Central memory CD8-positive, alpha-beta T cell (primary cell): ENCODE measurements around the gene FAM89B.
A peak's percentile ranks its signal among the peaks of the same experiment; 100 is the strongest.

Source experiments
- ATAC-seq: fragments of 150-1000 bp; cut with Tn5 transposase; replicated peaks from 2 replicates; pipeline ENCODE4 v1.10.0; 2022; ENCODE audit warnings: mild to moderate bottlenecking, moderate FRiP score, moderate number of reproducible peaks; ENCODE audit not compliant: poor library complexity, severe bottlenecking; ENCODE audit errors: extremely low read depth
- DNase-seq, 2 donors: peaks; one replicate each; pipeline ENCODE4 v3.0.0; 2021; ENCODE audit warnings: low spot score in 2 of 2
- H3K27ac Mint-ChIP-seq: one replicate; pipeline ENCODE4 v1.8.0; 2022; ENCODE audit warnings: low read depth, mild to moderate bottlenecking, moderate library complexity, mixed read lengths
- H3K27me3 Mint-ChIP-seq: one replicate; pipeline ENCODE4 v1.8.0; 2022; ENCODE audit warnings: mixed read lengths
- H3K36me3 Mint-ChIP-seq: one replicate; pipeline ENCODE4 v1.8.0; 2022; ENCODE audit warnings: mild to moderate bottlenecking, moderate library complexity, mixed read lengths; ENCODE audit not compliant: insufficient read depth
- H3K4me1 Mint-ChIP-seq: one replicate; pipeline ENCODE4 v1.8.0; 2022; ENCODE audit warnings: mixed read lengths
- H3K4me3 Mint-ChIP-seq: one replicate; pipeline ENCODE4 v1.8.0; 2022; ENCODE audit warnings: mild to moderate bottlenecking, moderate library complexity, mixed read lengths
- H3K9me3 Mint-ChIP-seq: one replicate; pipeline ENCODE4 v1.8.0; 2022; ENCODE audit warnings: mixed read lengths

The FAM89B gene

DNA sequence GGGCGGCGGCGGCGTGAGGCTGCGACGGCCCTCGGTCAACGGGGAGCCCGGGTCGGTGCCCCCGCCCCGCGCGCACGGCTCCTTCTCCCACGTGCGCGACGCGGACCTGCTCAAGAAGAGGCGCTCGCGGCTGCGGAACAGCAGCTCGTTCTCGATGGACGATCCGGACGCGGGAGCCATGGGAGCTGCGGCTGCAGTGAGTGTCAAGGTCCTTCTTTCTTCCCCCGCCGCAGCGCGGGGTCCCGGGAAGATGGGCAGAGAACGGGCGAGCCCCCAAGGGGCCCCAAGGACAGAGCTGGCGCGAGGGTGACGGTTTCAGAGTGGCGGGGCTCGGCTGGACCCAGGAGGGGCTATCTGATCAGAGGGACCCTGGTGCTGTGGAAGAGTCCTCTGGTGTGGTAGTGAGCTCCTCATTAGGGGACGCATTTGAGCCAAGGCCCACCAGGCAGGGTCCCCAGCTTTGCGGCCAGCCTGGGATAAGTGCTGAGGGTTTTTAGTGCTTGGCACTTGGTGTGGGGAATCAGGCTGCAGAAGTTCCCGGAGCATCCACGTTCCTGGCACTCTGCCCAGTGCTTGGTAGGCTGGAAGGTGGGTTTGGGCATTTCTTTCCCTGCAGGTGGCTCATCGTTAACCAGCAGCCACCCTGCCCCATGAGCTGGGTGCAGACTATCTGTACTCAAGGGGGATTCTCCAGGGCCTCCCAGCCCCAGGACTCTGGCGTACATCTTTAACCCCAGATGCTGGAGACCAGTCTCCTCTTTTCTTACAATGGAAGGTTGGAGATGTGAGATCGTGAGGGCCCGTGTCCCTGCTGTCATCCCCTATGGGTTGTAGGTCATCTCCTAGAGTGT lies 13.3 kb downstream of the FAM89B start:
- Mint-ChIP-seq H3K4me3 (peak overlapping the region; percentile 11), H3K4me1 (peaks cover 54% of the 10 kb centered on the region), H3K36me3 (peaks cover 24% of the 10 kb centered on the region), H3K9me3 (no peaks in the 10 kb centered on the region), H3K27ac (no peak overlapping the region), H3K27me3 (no peaks in the 10 kb centered on the region)
- ATAC-seq: no peak
- no peak for DNase-seq

GRCh38 chr11:65586247-65586630 lies 13.9 kb downstream of the FAM89B start:
- H3K36me3 Mint-ChIP-seq: peaks cover 20% of the 10 kb centered on the region
- H3K9me3 Mint-ChIP-seq: no peaks in the 10 kb centered on the region
- no peaks in the 10 kb centered on the region for H3K27me3 Mint-ChIP-seq
- peaks cover 54% of the 10 kb centered on the region for H3K4me1 Mint-ChIP-seq
- no peak overlapping the region for H3K27ac Mint-ChIP-seq
- ATAC-seq (no peak), DNase-seq (no peak)
- H3K4me3 Mint-ChIP-seq: peak overlapping the region; percentile 11

GRCh38 chr11:65586676-65587075 lies 14.3 kb downstream of the FAM89B start:
- DNase-seq: no peak
- no peaks in the 10 kb centered on the region for H3K27me3 Mint-ChIP-seq
- H3K36me3 Mint-ChIP-seq: peaks cover 21% of the 10 kb centered on the region
- no peak overlapping the region for H3K27ac Mint-ChIP-seq
- no peaks in the 10 kb centered on the region for H3K9me3 Mint-ChIP-seq
- peaks cover 51% of the 10 kb centered on the region for H3K4me1 Mint-ChIP-seq
- peak overlapping the region; percentile 11 for H3K4me3 Mint-ChIP-seq
- no peak for ATAC-seq

GRCh38 chr11:65588199-65589054 lies 16.1 kb downstream of the FAM89B start:
- no peaks in the 10 kb centered on the region for H3K27me3 Mint-ChIP-seq
- peak overlapping the region; percentile 60 for H3K4me3 Mint-ChIP-seq
- DNase-seq (peak; percentile 62 to 71), ATAC-seq (peak; percentile 90)
- H3K4me1 Mint-ChIP-seq: peaks cover 34% of the 10 kb centered on the region
- H3K27ac Mint-ChIP-seq: peak overlapping the region; percentile 87
- H3K9me3 Mint-ChIP-seq: no peaks in the 10 kb centered on the region
- peaks cover 20% of the 10 kb centered on the region for H3K36me3 Mint-ChIP-seq

- Mint-ChIP-seq H3K9me3 (no peaks in the 10 kb centered on the region), H3K4me3 (no peak overlapping the region), H3K4me1 (peaks cover 28% of the 10 kb centered on the region), H3K27me3 (no peaks in the 10 kb centered on the region), H3K36me3 (peaks cover 18% of the 10 kb centered on the region), H3K27ac (peak overlapping the region; percentile 87)
- DNase-seq (no peak), ATAC-seq (peak; percentile 21)
Measured at GRCh38 chr11:65589444-65590239, 17.3 kb downstream of the FAM89B start.

GRCh38 chr11:65590240-65590738 lies 18.0 kb downstream of the FAM89B start:
- Mint-ChIP-seq H3K4me3 (no peak overlapping the region), H3K27ac (peak overlapping the region; percentile 72), H3K27me3 (no peaks in the 10 kb centered on the region), H3K9me3 (no peaks in the 10 kb centered on the region), H3K36me3 (peaks cover 21% of the 10 kb centered on the region), H3K4me1 (peaks cover 33% of the 10 kb centered on the region)
- no peak for ATAC-seq
- no peak for DNase-seq

DNA sequence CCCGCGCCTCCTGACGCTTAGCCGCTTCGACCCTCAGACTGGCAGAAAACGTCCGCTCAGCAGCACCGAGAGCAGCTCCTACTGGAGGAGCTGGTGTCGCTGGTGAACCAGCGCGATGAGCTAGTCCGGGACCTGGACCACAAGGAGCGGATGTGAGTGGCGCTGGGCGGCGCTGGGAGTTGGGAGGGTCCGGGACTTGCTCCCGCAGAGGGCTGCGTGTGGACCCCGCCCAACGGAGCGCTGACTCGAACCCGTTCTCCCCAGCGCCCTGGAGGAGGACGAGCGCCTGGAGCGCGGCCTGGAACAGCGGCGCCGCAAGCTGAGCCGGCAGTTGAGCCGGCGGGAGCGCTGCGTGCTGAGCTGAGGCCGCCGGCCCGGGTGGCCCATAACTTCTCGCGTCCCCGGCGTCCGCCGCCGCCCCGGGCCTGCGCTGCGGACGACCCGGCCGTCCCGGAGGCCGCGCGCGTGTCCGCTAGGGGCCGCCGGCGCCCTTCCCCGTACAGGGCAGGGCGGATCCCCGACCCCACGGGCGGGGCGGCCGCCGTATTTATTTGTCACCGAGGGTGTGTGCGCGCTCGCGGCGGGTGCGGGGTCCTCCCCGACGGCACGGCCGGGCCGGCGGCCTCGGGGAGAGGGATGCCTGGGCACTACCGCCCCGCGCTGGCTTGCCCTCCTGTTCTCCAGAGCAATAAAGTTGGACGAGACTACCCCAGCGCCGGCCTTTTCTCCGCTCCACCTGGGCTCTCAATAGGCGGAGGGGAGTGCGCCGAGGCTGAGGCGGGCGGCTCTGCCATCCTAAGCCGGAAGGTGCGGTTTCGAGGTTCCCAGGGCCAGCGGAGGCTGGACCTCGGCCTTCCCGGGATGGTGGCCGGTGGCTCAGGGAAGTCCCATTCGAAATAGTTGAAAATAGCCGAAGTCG lies 19.9 kb downstream of the FAM89B start:
- DNase-seq (no peak), ATAC-seq (no peak)
- Mint-ChIP-seq H3K4me1 (peaks cover 31% of the 10 kb centered on the region), H3K27me3 (no peaks in the 10 kb centered on the region), H3K4me3 (no peak overlapping the region), H3K36me3 (peaks cover 23% of the 10 kb centered on the region), H3K9me3 (no peaks in the 10 kb centered on the region), H3K27ac (no peak overlapping the region)

- Mint-ChIP-seq H3K36me3 (peaks cover 26% of the 10 kb centered on the region), H3K27ac (no peak overlapping the region), H3K4me3 (no peak overlapping the region), H3K4me1 (peaks cover 23% of the 10 kb centered on the region), H3K9me3 (no peaks in the 10 kb centered on the region), H3K27me3 (no peaks in the 10 kb centered on the region)
- DNase-seq: no peak
- no peak for ATAC-seq
Measured at GRCh38 chr11:65592858-65593517, 20.6 kb downstream of the FAM89B start.

- no peaks in the 10 kb centered on the region for H3K27me3 Mint-ChIP-seq
- H3K9me3 Mint-ChIP-seq: no peaks in the 10 kb centered on the region
- ATAC-seq (no peak), DNase-seq (no peak)
- no peak overlapping the region for H3K27ac Mint-ChIP-seq
- no peak overlapping the region for H3K4me3 Mint-ChIP-seq
- peaks cover 23% of the 10 kb centered on the region for H3K36me3 Mint-ChIP-seq
- H3K4me1 Mint-ChIP-seq: peaks cover 15% of the 10 kb centered on the region
Measured at GRCh38 chr11:65593518-65594414, 21.4 kb downstream of the FAM89B start.

GRCh38 chr11:65595131-65595530 lies 22.8 kb downstream of the FAM89B start:
- DNase-seq: no peak
- Mint-ChIP-seq H3K4me1 (peaks cover 12% of the 10 kb centered on the region), H3K4me3 (no peak overlapping the region), H3K36me3 (peaks cover 20% of the 10 kb centered on the region), H3K9me3 (no peaks in the 10 kb centered on the region), H3K27ac (peak overlapping the region; percentile 44), H3K27me3 (no peaks in the 10 kb centered on the region)
- no peak for ATAC-seq
